GM11168 (cell line): ENCODE data around the gene SLC39A2.

ENCODE experiments used
- in situ Hi-C: fragments of 300-500 bp; cut with MboI; formaldehyde crosslinking; loops from one replicate; pipeline ENCODE4 v1.12.0; 2022; ENCODE audit warnings: low sequenced_read_pairs; ENCODE audit not compliant: unreplicated experiment

Gene SLC39A2

GRCh38 chr14:20989787-20990600 lies 9.1 kb upstream of the SLC39A2 start, which contains the start of gene METTL17:
METTL17 (plus strand) TSS chr14:20989980; CDS start chr14:20990003, 23 bp downstream.
- in situ Hi-C loops, result loop anchor here (10.0 kb wide), 1 partner anchor 555 kb away; no protein-coding TSS in a partner anchor

- in situ Hi-C loops, result loop anchor here (10.0 kb wide), 1 partner anchor 548 kb away; no protein-coding TSS in a partner anchor
Observed at GRCh38 chr14:20996521-20996920, 2.6 kb upstream of the SLC39A2 start.

- in situ Hi-C loops, result loop anchor here (10.0 kb wide), 1 partner anchor 548 kb away; no protein-coding TSS in a partner anchor
Observed at GRCh38 chr14:20997115-20997514, 2.0 kb upstream of the SLC39A2 start.

GRCh38 chr14:20997564-20997963 lies 1.5 kb upstream of the SLC39A2 start:
- in situ Hi-C loops, result loop anchor here (10.0 kb wide), 1 partner anchor 547 kb away; no protein-coding TSS in a partner anchor

GRCh38 chr14:20998139-20998538 lies 954 bp upstream of the SLC39A2 start:
- in situ Hi-C loops, result loop anchor here (10.0 kb wide), 1 partner anchor 547 kb away; no protein-coding TSS in a partner anchor

GRCh38 chr14:20999591-20999990 lies 498 bp downstream of the SLC39A2 start:
- in situ Hi-C loops, result loop anchor here (10.0 kb wide), 1 partner anchor 545 kb away; no protein-coding TSS in a partner anchor

- in situ Hi-C loops, result no loop called here
Observed at GRCh38 chr14:21001218-21001617, 2.1 kb downstream of the SLC39A2 start.

GRCh38 chr14:21003788-21004346 lies 4.8 kb downstream of the SLC39A2 start:
- in situ Hi-C loops, result no loop called here

- in situ Hi-C loops, result loop anchor here (10.0 kb wide), 1 partner anchor 85 kb away; the partner anchor contains the start of gene ZNF219
Observed at GRCh38 chr14:21009721-21010120, 10.6 kb downstream of the SLC39A2 start.

- in situ Hi-C loops, result loop anchor here (10.0 kb wide), 1 partner anchor 84 kb away; the partner anchor contains the start of gene ZNF219
Observed at GRCh38 chr14:21011136-21011535, 12.0 kb downstream of the SLC39A2 start.

GRCh38 chr14:21014761-21015190 lies 15.7 kb downstream of the SLC39A2 start:
- in situ Hi-C loops, result loop anchor here (10.0 kb wide), 1 partner anchor 80 kb away; the partner anchor contains the start of gene ZNF219

GRCh38 chr14:21015312-21015711 lies 16.2 kb downstream of the SLC39A2 start:
- in situ Hi-C loops, result loop anchor here (10.0 kb wide), 1 partner anchor 79 kb away; the partner anchor contains the start of gene ZNF219

- in situ Hi-C loops, result loop anchor here (10.0 kb wide), 1 partner anchor 78 kb away; the partner anchor contains the start of gene ZNF219
Observed at GRCh38 chr14:21016413-21017190, 17.5 kb downstream of the SLC39A2 start.

- in situ Hi-C loops, result loop anchor here (10.0 kb wide), 1 partner anchor 77 kb away; the partner anchor contains the start of gene ZNF219
Observed at GRCh38 chr14:21017528-21018245, 18.6 kb downstream of the SLC39A2 start.

- in situ Hi-C loops, result loop anchor here (10.0 kb wide), 1 partner anchor 77 kb away; the partner anchor contains the start of gene ZNF219
Observed at GRCh38 chr14:21018286-21018685, 19.2 kb downstream of the SLC39A2 start.

GRCh38 chr14:21018781-21019180 lies 19.7 kb downstream of the SLC39A2 start:
- in situ Hi-C loops, result loop anchor here (10.0 kb wide), 1 partner anchor 76 kb away; the partner anchor contains the start of gene ZNF219

- in situ Hi-C loops, result loop anchor here (10.0 kb wide), 1 partner anchor 75 kb away; the partner anchor contains the start of gene ZNF219
Observed at GRCh38 chr14:21019366-21019765, 20.3 kb downstream of the SLC39A2 start.

GRCh38 chr14:21020977-21021545 lies 22.0 kb downstream of the SLC39A2 start:
- in situ Hi-C loops, result no loop called here

- in situ Hi-C loops, result no loop called here
Observed at GRCh38 chr14:21022686-21023085, 23.6 kb downstream of the SLC39A2 start.
